Measurements from ENCODE around the gene AFTPH. TPM values are rescaled to one million over a fixed set of nuclear protein-coding genes. Genes with fewer than 3 reads are reported as not detected.

AFTPH gene
- total RNA-seq, 1 donor from 2014 or later, result 11.3 TPM

- Histone ChIP-seq H3K4me3 (no peak overlapping the region), H3K9me3 (replicated peaks) (no peaks in the 10 kb centered on the region), H3K36me3 (no peaks in the 10 kb centered on the region), H3K27me3 (ENCODE audit: low read depth) (no peaks in the 10 kb centered on the region), H3K27ac (replicated peaks) (no peak overlapping the region), H3K4me1 (no peaks in the 10 kb centered on the region)
- DNase-seq, result no peak
- intact Hi-C loops (cut with micrococcal nuclease), result no loop called here
- TF ChIP-seq, protein P1, sequence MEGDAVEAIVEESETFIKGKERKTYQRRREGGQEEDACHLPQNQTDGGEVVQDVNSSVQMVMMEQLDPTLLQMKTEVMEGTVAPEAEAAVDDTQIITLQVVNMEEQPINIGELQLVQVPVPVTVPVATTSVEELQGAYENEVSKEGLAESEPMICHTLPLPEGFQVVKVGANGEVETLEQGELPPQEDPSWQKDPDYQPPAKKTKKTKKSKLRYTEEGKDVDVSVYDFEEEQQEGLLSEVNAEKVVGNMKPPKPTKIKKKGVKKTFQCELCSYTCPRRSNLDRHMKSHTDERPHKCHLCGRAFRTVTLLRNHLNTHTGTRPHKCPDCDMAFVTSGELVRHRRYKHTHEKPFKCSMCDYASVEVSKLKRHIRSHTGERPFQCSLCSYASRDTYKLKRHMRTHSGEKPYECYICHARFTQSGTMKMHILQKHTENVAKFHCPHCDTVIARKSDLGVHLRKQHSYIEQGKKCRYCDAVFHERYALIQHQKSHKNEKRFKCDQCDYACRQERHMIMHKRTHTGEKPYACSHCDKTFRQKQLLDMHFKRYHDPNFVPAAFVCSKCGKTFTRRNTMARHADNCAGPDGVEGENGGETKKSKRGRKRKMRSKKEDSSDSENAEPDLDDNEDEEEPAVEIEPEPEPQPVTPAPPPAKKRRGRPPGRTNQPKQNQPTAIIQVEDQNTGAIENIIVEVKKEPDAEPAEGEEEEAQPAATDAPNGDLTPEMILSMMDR (IDR thresholded peaks at IDR 0.05; ENCODE audit: borderline replicate concordance), result no peak
Observed at GRCh38 chr2:64615844-64616536, 91.9 kb downstream of the AFTPH start.

DNA sequence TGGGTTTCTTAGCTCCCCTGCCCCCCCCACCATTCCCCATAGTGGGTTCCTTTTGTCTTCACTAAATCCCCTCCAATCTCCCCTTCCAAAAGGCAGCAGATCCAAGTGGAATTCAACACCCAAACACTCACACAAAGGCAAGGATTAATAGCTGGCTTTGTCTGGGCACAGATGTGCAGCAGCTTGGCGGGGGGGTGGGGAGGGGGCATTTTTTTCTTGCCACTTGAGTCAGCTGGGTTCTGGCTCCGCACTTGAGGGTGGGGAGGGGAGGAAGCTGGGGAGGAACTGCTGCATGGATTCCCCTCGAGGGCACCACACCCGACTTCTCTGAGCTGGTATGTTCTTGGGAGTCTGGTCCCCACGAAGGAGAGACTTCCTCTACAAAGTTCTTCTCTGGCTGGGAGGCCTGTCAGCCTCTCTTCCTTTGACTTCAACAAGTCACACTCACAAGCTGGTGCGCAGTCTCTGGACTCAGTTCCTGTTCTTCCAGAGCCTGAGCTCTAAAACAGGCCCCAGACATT, 93.6 kb downstream of the AFTPH start:
- DNase-seq, result no peak

GRCh38 chr2:64620661-64621060, 96.5 kb downstream of the AFTPH start:
- DNase-seq, result no peak
- no peak overlapping the region for H3K27ac ChIP-seq (replicated peaks)
- no peak overlapping the region for H3K4me3 ChIP-seq
- TF ChIP-seq, protein P1 (IDR thresholded peaks at IDR 0.05; ENCODE audit: borderline replicate concordance), result no peak
- no peaks in the 10 kb centered on the region for H3K27me3 ChIP-seq (ENCODE audit: low read depth)
- no peaks in the 10 kb centered on the region for H3K4me1 ChIP-seq
- no peaks in the 10 kb centered on the region for H3K9me3 ChIP-seq (replicated peaks)
- intact Hi-C loops (cut with micrococcal nuclease), result no loop called here
- no peaks in the 10 kb centered on the region for H3K36me3 ChIP-seq

More for the DNA sequence above, 93.6 kb downstream of the AFTPH start:
- Histone ChIP-seq H3K27me3 (ENCODE audit: low read depth) (no peaks in the 10 kb centered on the region), H3K36me3 (no peaks in the 10 kb centered on the region), H3K4me3 (no peak overlapping the region), H3K9me3 (replicated peaks) (no peaks in the 10 kb centered on the region), H3K27ac (replicated peaks) (no peak overlapping the region), H3K4me1 (no peaks in the 10 kb centered on the region)
- intact Hi-C loops (cut with micrococcal nuclease), result no loop called here
- TF ChIP-seq, protein P1 (IDR thresholded peaks at IDR 0.05; ENCODE audit: borderline replicate concordance), result no peak

- Histone ChIP-seq H3K4me3 (no peak overlapping the region), H3K27ac (replicated peaks) (no peak overlapping the region), H3K27me3 (ENCODE audit: low read depth) (no peaks in the 10 kb centered on the region), H3K4me1 (no peaks in the 10 kb centered on the region), H3K9me3 (replicated peaks) (no peaks in the 10 kb centered on the region), H3K36me3 (no peaks in the 10 kb centered on the region)
- DNase-seq, result no peak
- TF ChIP-seq, protein P1 (IDR thresholded peaks at IDR 0.05; ENCODE audit: borderline replicate concordance), result peak; percentile 9
- intact Hi-C loops (cut with micrococcal nuclease), result no loop called here
Observed at GRCh38 chr2:64622443-64623241, 98.5 kb downstream of the AFTPH start.

- intact Hi-C loops (cut with micrococcal nuclease), result no loop called here
- H3K4me3 ChIP-seq, result no peak overlapping the region
- H3K36me3 ChIP-seq, result no peaks in the 10 kb centered on the region
- H3K4me1 ChIP-seq, result no peaks in the 10 kb centered on the region
- TF ChIP-seq, protein P1 (IDR thresholded peaks at IDR 0.05; ENCODE audit: borderline replicate concordance), result no peak
- no peak for DNase-seq
- no peaks in the 10 kb centered on the region for H3K9me3 ChIP-seq (replicated peaks)
- H3K27ac ChIP-seq (replicated peaks), result no peak overlapping the region
- H3K27me3 ChIP-seq (ENCODE audit: low read depth), result no peaks in the 10 kb centered on the region
Observed at GRCh38 chr2:64623242-64623850, 99.2 kb downstream of the AFTPH start.
